GM19023 (cell line): Measurements from ENCODE around the gene RERE.

Source experiments
- ATAC-seq: cut with Tn5 transposase; IDR thresholded peaks from one replicate; pipeline ENCODE4 v1.9.1; 2021; ENCODE audit warnings: mild to moderate bottlenecking, moderate library complexity; ENCODE audit not compliant: unreplicated experiment

The RERE gene

DNA sequence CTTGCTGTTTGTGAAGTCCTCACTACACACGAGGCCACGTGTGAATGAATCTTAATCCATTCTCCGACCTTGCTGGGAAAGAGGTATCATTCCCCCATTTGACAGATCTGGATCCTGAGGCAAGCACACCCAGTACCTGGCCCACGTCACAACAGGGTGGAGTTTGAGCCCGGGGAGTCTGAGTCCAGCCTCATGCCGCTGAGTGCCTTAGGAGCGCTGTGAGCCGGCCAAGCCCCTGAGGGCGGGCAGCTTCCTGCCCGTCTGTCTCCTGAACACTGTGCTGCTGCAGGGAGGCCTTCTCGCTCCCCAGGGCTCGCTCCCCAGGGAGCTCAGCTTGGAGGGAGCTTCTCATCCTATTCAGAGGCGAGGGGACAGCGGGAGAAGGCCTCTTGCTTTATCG, 469.8 kb downstream of the RERE start:
- no peak for ATAC-seq

- no peak for ATAC-seq
These were observed 471.6 kb downstream of the RERE start for GRCh38 chr1:8345621-8346415.

DNA sequence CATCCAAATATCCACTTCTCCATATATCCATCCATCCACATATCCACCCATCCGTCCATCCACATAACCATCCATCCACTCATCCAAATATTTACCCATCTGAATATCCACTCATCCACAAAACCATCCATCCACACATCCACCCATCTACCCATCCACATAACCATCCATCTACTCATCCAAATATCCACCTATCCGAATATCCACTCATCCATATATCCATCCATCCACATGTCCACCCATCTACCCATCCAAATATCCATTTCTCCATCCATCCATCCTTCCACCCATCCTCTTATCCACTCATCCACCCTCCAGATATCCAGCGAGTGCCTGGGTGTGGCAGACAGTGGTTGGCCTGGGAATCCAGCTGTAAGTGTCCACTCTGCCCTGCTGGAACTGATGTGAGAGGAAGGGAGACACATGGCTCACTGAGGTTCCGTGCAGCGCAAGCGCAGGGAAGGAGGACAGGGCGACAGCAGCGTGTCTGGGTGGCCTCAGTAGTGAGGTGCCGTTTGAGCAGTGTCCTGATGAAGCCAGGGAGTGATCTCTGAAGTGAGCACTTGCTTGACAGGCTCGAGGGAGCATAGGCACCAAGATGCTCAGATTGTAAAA, 472.4 kb downstream of the RERE start:
- ATAC-seq: no peak

GRCh38 chr1:8343464-8344001, 473.9 kb downstream of the RERE start:
- no peak for ATAC-seq

- no peak for ATAC-seq
These were observed 474.4 kb downstream of the RERE start for GRCh38 chr1:8343044-8343443.

GRCh38 chr1:8342325-8342724, 475.1 kb downstream of the RERE start:
- ATAC-seq: no peak

GRCh38 chr1:8340448-8340847, 477.0 kb downstream of the RERE start:
- no peak for ATAC-seq

DNA sequence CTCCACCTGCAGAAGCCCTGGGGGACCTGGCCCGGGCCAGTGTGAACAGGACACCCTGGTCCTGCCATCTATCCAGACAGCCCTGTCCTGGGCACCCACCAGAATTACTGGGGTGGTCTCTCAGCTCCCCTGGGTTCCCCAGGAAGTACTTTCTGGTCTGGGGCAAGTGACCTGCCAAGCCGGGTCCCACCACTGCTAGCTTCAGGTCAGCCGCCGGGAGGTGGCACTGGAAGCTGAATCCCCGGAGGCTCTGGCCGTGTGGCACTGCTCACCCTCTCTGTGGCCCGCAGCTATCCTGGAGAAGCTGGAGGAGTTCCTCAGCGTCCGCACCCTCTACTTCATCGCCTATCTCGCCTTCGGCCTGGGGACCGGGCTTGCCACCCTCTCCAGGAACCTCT, 478.2 kb downstream of the RERE start:
- ATAC-seq: no peak

GRCh38 chr1:8338526-8339202, 478.8 kb downstream of the RERE start:
- no peak for ATAC-seq

GRCh38 chr1:8337776-8338525, 479.5 kb downstream of the RERE start:
- ATAC-seq: no peak

- no peak for ATAC-seq
These were observed 482.2 kb downstream of the RERE start for GRCh38 chr1:8335246-8335645.

GRCh38 chr1:8334106-8334851, 483.2 kb downstream of the RERE start:
- ATAC-seq: no peak

- ATAC-seq: no peak
These were observed 484.0 kb downstream of the RERE start for GRCh38 chr1:8333246-8333987.

DNA sequence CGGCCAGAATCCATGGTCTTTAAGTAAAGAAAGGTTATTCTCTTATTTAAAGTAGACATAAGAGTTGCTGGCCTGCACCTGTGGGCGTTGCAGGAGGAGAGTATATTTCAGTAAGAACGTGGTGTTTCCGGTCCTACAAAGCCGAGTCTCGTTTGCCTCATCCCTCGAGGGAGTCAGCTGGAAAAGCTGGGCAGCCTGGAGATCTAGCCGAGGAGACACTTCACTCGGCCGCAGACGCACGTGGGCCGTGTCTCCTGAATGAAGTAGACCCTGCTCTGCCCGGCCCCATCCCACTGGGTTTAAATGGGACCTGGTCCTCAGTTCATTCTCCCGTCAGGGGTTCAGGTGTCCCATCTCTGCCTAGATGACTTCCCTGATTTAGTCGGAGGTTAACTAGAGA, 484.6 kb downstream of the RERE start:
- no peak for ATAC-seq

DNA sequence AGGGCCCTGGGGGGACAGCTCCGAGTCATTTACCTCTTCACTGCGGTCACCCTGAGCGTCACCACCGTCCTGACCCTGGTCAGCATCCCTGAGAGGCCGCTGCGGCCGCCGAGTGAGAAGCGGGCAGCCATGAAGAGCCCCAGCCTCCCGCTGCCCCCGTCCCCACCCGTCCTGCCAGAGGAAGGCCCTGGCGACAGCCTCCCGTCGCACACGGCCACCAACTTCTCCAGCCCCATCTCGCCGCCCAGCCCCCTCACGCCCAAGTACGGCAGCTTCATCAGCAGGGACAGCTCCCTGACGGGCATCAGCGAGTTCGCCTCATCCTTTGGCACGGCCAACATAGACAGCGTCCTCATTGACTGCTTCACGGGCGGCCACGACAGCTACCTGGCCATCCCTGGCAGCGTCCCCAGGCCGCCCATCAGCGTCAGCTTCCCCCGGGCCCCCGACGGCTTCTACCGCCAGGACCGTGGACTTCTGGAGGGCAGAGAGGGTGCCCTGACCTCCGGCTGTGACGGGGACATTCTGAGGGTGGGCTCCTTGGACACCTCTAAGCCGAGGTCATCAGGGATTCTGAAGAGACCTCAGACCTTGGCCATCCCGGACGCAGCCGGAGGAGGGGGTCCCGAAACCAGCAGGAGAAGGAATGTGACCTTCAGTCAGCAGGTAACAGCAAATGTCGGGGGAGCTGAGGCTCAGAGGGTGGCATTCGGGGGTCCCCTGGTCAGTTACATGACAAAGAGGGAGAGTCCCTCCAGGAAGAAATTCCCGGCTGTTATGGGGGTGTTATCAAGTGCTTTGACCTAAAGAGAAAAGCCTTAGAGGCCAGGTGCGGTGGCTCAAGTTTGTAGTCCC, 486.9 kb downstream of the RERE start:
- ATAC-seq: no peak

DNA sequence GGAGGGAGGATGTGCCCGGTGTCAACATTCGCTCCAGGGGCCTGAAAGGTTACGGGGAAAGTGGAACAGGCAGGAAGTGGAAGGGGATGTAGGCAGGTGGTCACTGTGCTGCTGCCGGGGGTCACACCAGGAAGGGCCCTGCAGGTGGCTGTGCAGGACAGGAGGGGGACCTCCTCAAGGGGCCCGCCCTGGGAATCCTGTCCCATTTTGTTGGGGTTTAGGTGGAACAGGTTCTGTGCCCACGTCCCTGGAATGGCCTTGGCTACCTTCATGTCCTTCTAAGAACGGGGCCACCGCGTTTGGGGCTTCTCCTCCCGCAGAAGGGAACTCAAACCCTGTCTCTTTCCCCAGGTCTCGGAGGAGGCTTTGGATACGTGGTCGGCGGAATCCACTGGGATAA, 487.6 kb downstream of the RERE start:
- ATAC-seq: no peak

- ATAC-seq: no peak
These were observed 488.0 kb downstream of the RERE start for GRCh38 chr1:8329439-8329838.

- ATAC-seq: no peak
These were observed 489.2 kb downstream of the RERE start for GRCh38 chr1:8328271-8328670.

GRCh38 chr1:8326265-8326664, 491.2 kb downstream of the RERE start:
- no peak for ATAC-seq
